IMR-90 (cell line): ENCODE results near the gene RAPGEF1. TPM values are rescaled to one million over a fixed set of nuclear protein-coding genes. Genes with fewer than 3 reads are reported as not detected.

Experiments
- ATAC-seq: fragments of 200-7000 bp; cut with Tn5 transposase; 2 replicates; pipeline ENCODE4 v1.9.1; 2020; ENCODE audit warnings: low read depth, mild to moderate bottlenecking, moderate library complexity
- BruUV-seq: library from RNA; stranded (reverse); fragments of 400-500 nt; replicated peaks from 2 replicates; lab custom pipeline; 2021; lab: Mats Ljungman, UMichigan
- CTCF ChIA-PET: fragments of 300-600 bp; formaldehyde crosslinking; extraction: SDS; loops from one replicate; lab custom pipeline; 2021; ENCODE audit warnings: antibody characterized with exemption; lab: Yijun Ruan, JAX
- POLR2A ChIA-PET: fragments of 300-600 bp; sonication (Branson Sonifier 250); formaldehyde crosslinking; loops from one replicate; lab custom pipeline; 2022; ENCODE audit warnings: antibody characterized with exemption; ENCODE audit not compliant: unreplicated experiment; lab: Charles Lee
- DNase-seq: peaks from one replicate; pipeline ENCODE4 v3.0.0; 2013
- H2AFZ ChIP-seq: replicated peaks from 2 replicates; pipeline ENCODE3; 2013; ENCODE audit warnings: low read length, mild to moderate bottlenecking; ENCODE audit not compliant: poor library complexity
- H2AK5ac ChIP-seq: 2 replicates; pipeline ENCODE4 v1.6.1; 2013; ENCODE audit warnings: low read depth, low read length, inconsistent platforms
- H2AK9ac ChIP-seq: replicated peaks from 2 replicates; pipeline ENCODE3; 2013; ENCODE audit warnings: mild to moderate bottlenecking, low read depth, low read length, moderate library complexity; ENCODE audit not compliant: poor library complexity
- H2BK120ac ChIP-seq: 2 replicates; pipeline ENCODE4 v1.6.1; 2013; ENCODE audit warnings: low read depth, low read length, inconsistent platforms
- H2BK15ac ChIP-seq: 3 replicates; pipeline ENCODE4 v1.6.1; 2013; ENCODE audit warnings: low read depth, low read length, inconsistent platforms
- H2BK20ac ChIP-seq: 2 replicates; pipeline ENCODE4 v1.6.1; 2013; ENCODE audit warnings: low read depth, mild to moderate bottlenecking, inconsistent platforms, low read length, moderate library complexity
- H2BK5ac ChIP-seq: 2 replicates; pipeline ENCODE4 v1.6.1; 2013; ENCODE audit warnings: mild to moderate bottlenecking, low read depth, low read length, inconsistent platforms; ENCODE audit not compliant: poor library complexity, severe bottlenecking
- H3K14ac ChIP-seq: replicated peaks from 2 replicates; pipeline ENCODE4 v1.6.1; 2013; ENCODE audit warnings: low read depth, low read length, inconsistent platforms
- H3K18ac ChIP-seq: 2 replicates; pipeline ENCODE4 v1.6.1; 2013; ENCODE audit warnings: low read depth, low read length, control low read depth
- H3K23ac ChIP-seq: 2 replicates; pipeline ENCODE4 v1.6.1; 2013; ENCODE audit warnings: low read depth, low read length, inconsistent platforms
- H3K27ac ChIP-seq: 2 replicates; pipeline ENCODE4 v1.5.1; 2013; ENCODE audit warnings: mild to moderate bottlenecking, control low read depth, low read length; ENCODE audit not compliant: insufficient read depth
- H3K27me3 ChIP-seq: 2 replicates; pipeline ENCODE4 v1.6.1; 2013; ENCODE audit warnings: low read length; ENCODE audit not compliant: control insufficient read depth, insufficient read depth
- H3K36me3 ChIP-seq: 2 replicates; pipeline ENCODE4 v1.6.1; 2013; ENCODE audit warnings: low read length, mixed read lengths; ENCODE audit not compliant: control insufficient read depth, insufficient read depth
- H3K4ac ChIP-seq: 2 replicates; pipeline ENCODE4 v1.6.1; 2013; ENCODE audit warnings: low read depth, low read length, inconsistent platforms
- H3K4me1 ChIP-seq: 2 replicates; pipeline ENCODE4 v1.6.1; 2013; ENCODE audit warnings: low read length, mixed read lengths; ENCODE audit not compliant: control insufficient read depth, insufficient read depth
- H3K4me2 ChIP-seq: 2 replicates; pipeline ENCODE4 v1.6.1; 2013; ENCODE audit warnings: low read depth, mild to moderate bottlenecking, control low read depth, low read length, moderate library complexity
- H3K4me3 ChIP-seq: 2 replicates; pipeline ENCODE4 v1.5.1; 2013; ENCODE audit warnings: low read depth, mild to moderate bottlenecking, control low read depth, low read length, moderate library complexity; ENCODE audit not compliant: insufficient read depth
- H3K56ac ChIP-seq: 2 replicates; pipeline ENCODE4 v1.6.1; 2013; ENCODE audit warnings: low read length, inconsistent platforms; ENCODE audit not compliant: insufficient read depth; ENCODE audit errors: extremely low read depth
- H3K79me1 ChIP-seq, 2 experiments: 2 replicates each; pipeline ENCODE4 v1.6.1; 2013; ENCODE audit warnings: low read length in 2 of 2, inconsistent platforms in 1 of 2, low read depth in 1 of 2
- H3K9ac ChIP-seq: 2 replicates; pipeline ENCODE4 v1.6.1; 2013; ENCODE audit warnings: low read depth, low read length, control low read depth
- H3K9me1 ChIP-seq: 2 replicates; pipeline ENCODE4 v1.6.1; 2013; ENCODE audit warnings: low read length, inconsistent platforms; ENCODE audit not compliant: insufficient read depth
- H3K9me3 ChIP-seq: 2 replicates; pipeline ENCODE4 v1.6.1; 2013; ENCODE audit warnings: low read length; ENCODE audit not compliant: control insufficient read depth, insufficient read depth
- H4K20me1 ChIP-seq: 2 replicates; pipeline ENCODE4 v1.6.1; 2013; ENCODE audit warnings: low read length, inconsistent platforms; ENCODE audit not compliant: insufficient read depth
- H4K5ac ChIP-seq: 2 replicates; pipeline ENCODE4 v1.6.1; 2013; ENCODE audit warnings: mild to moderate bottlenecking, low read depth, low read length, control low read depth
- H4K8ac ChIP-seq, 2 experiments: 2 replicates each; pipeline ENCODE4 v1.6.1; 2013; ENCODE audit warnings: low read depth in 2 of 2, low read length in 2 of 2, control low read depth in 1 of 2, inconsistent platforms in 1 of 2
- H4K91ac ChIP-seq: 2 replicates; pipeline ENCODE4 v1.6.1; 2013; ENCODE audit warnings: low read depth, low read length, inconsistent platforms; ENCODE audit not compliant: insufficient read depth
- CEBPB ChIP-seq: IDR thresholded peaks from 2 replicates; pipeline ENCODE4 v1.6.1; 2012; ENCODE audit warnings: low read depth, low read length, improper control_type of control experiment
- CHD1 ChIP-seq: IDR thresholded peaks from 2 replicates; pipeline ENCODE4 v1.6.1; 2012; ENCODE audit warnings: low read depth, low read length, improper control_type of control experiment
- CTCF ChIP-seq: conservative IDR thresholded peaks from 2 replicates; pipeline ENCODE4 v1.5.1; 2012; ENCODE audit warnings: mild to moderate bottlenecking, low read depth, low read length, improper control_type of control experiment
- ELK1 ChIP-seq: fragments of 150-350 bp; IDR thresholded peaks from 2 replicates; pipeline ENCODE4 v1.6.1; 2016; ENCODE audit warnings: low read depth, mild to moderate bottlenecking, low read length, moderate library complexity, borderline replicate concordance
- FOS ChIP-seq: fragments of 150-350 bp; IDR thresholded peaks from 2 replicates; pipeline ENCODE4 v1.6.1; 2016; ENCODE audit warnings: low read depth, low read length
- MAFK ChIP-seq: IDR thresholded peaks from 2 replicates; pipeline ENCODE4 v1.6.1; 2012; ENCODE audit warnings: low read depth, low read length, improper control_type of control experiment
- MAZ ChIP-seq: IDR thresholded peaks from 2 replicates; pipeline ENCODE4 v1.6.1; 2012; ENCODE audit warnings: low read depth, mild to moderate bottlenecking, low read length, improper control_type of control experiment, moderate library complexity, borderline replicate concordance
- RCOR1 ChIP-seq: IDR thresholded peaks from 2 replicates; pipeline ENCODE4 v1.6.1; 2012; ENCODE audit warnings: mild to moderate bottlenecking, low read length, improper control_type of control experiment; ENCODE audit not compliant: insufficient replicate concordance
- RFX5 ChIP-seq: IDR thresholded peaks from 2 replicates; pipeline ENCODE4 v1.8.0; 2012; ENCODE audit warnings: low read depth, mild to moderate bottlenecking, low read length, moderate library complexity
- SMC3 ChIP-seq: fragments of 150-350 bp; IDR thresholded peaks from 2 replicates; pipeline ENCODE4 v1.6.1; 2016; ENCODE audit warnings: low read depth, mild to moderate bottlenecking, antibody characterized with exemption, low read length, moderate library complexity
- USF2 ChIP-seq: fragments of 150-350 bp; IDR thresholded peaks from 2 replicates; pipeline ENCODE4 v1.6.1; 2017; ENCODE audit warnings: mild to moderate bottlenecking, antibody characterized with exemption, low read length, low read depth
- WGBS, 2 experiments: methylation state at CpG; one replicate each; pipeline versions ENCODE4 v1.1.5 to v1.1.7; 2013; ENCODE audit warnings: missing lambda C conversion rate in 2 of 2; ENCODE audit not compliant: insufficient read length in 1 of 2; ENCODE audit errors: extremely low coverage in 2 of 2; 5-methylcytosine and 5-hydroxymethylcytosine counted together
- dilution Hi-C: fragments of 300-500 bp; cut with HindIII; formaldehyde crosslinking; loops from one replicate; pipeline ENCODE4 v1.14.3; 2018; ENCODE audit warnings: low sequenced_read_pairs; ENCODE audit not compliant: unreplicated experiment
- in situ Hi-C: fragments of 300-500 bp; cut with MboI; formaldehyde crosslinking; loops from 3 replicates; pipeline ENCODE4 v1.14.3; 2019; ENCODE audit warnings: low sequenced_read_pairs, inconsistent platforms, mixed read lengths
- intact Hi-C: fragments of 100-400 bp; cut with micrococcal nuclease; formaldehyde crosslinking; loops from 2 replicates; pipeline ENCODE4 v1.10.0; 2022
- polyA plus RNA-seq, 3 experiments: library from polyadenylated mRNA; depleted of rRNA; stranded (reverse); fragments of >200 nt; gene quantifications; 2 replicates each; pipeline ENCODE4 v1.2.3, GENCODE V29; 2012; ENCODE audit warnings: low replicate concordance in 1 of 3
- total RNA-seq: library from RNA; depleted of rRNA; stranded (reverse); fragments of >200 nt; gene quantifications from 2 replicates; pipeline ENCODE4 v1.2.3, GENCODE V29; 2012

Gene RAPGEF1
- total and polyA plus RNA-seq, 2 of the 4 experiments (the other 2 are of a cell fraction), result 13.1 to 22.3 TPM

GRCh38 chr9:131784748-131785501 lies 45.0 kb upstream of the RAPGEF1 start:
- Histone ChIP-seq H4K20me1 (no peaks in the 10 kb centered on the region), H3K4me2 (no peak overlapping the region), H2AFZ (no peak overlapping the region), H3K27me3 (peaks cover 42% of the 10 kb centered on the region), H2BK15ac (no peak overlapping the region), H3K56ac (no peak overlapping the region), H2BK20ac (no peak overlapping the region), H3K79me1 (no peaks in the 10 kb centered on the region), H2BK120ac (no peak overlapping the region), H2AK5ac (no peak overlapping the region), H3K27ac (no peak overlapping the region), H3K14ac (no peak overlapping the region), H3K9me3 (peaks cover 6% of the 10 kb centered on the region), H3K18ac (no peak overlapping the region), H3K36me3 (no peaks in the 10 kb centered on the region), H3K9ac (no peak overlapping the region), H2AK9ac (no peak overlapping the region), H4K8ac (no peak overlapping the region), H4K5ac (no peak overlapping the region), H3K9me1 (no peaks in the 10 kb centered on the region), H4K91ac (no peak overlapping the region), H3K23ac (no peak overlapping the region), H2BK5ac (no peak overlapping the region), H3K4me3 (no peak overlapping the region), H3K4me1 (no peaks in the 10 kb centered on the region), H3K4ac (no peak overlapping the region)
- ATAC-seq (no peak), DNase-seq (no peak)
- no TSS peak for BruUV-seq
- TF ChIP-seq RCOR1, result no peak
- no peak for TF ChIP-seq CEBPB
- TF ChIP-seq MAFK, result no peak
- TF ChIP-seq MAZ, result no peak
- no peak for TF ChIP-seq RFX5
- TF ChIP-seq USF2, result no peak
- no peak for TF ChIP-seq SMC3
- no peak for TF ChIP-seq ELK1
- TF ChIP-seq CHD1, result no peak
- TF ChIP-seq CTCF, result no peak
- TF ChIP-seq FOS, result no peak
- dilution Hi-C loops (no loop called here), intact Hi-C loops (no loop called here), in situ Hi-C loops (no loop called here)
- POLR2A ChIA-PET, result no interaction called here
- CTCF ChIA-PET, result no interaction called here
- WGBS, 2 experiments, result no CpG with 5 or more reads among the region's 13 CpGs
